CMK (cell line): ENCODE data around the gene WAS.

Experiments
- DNase-seq: peaks from one replicate; pipeline ENCODE4 v3.0.0-alpha.2; 2010; ENCODE audit warnings: low read depth

WAS gene

DNA sequence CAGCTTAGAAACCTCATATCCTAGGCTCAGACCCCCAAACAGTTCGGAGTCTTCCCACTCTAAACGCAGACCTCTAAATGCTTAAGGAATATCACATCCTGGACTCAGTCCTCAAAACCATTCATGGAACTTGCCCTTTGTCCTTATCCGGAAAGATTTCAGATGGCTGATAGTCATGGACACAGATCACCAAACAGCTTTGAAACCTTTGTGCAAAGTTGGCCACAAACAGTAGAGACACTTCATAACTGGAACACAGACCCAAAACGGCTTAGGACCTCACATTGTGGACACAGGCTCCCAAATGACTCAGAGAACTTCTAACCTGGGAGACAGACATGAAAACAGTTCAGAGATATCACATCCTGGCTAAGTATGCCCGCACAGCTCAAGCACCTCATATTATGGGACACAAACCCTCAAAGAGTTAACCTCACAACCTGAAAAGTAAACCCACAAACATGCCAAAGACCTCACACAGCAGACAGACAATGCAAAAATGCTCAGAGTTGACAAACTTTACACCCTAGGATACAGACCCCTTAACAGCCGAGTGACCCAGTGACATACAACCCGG lies 28.4 kb downstream of the WAS start:
- no peak for DNase-seq

DNA sequence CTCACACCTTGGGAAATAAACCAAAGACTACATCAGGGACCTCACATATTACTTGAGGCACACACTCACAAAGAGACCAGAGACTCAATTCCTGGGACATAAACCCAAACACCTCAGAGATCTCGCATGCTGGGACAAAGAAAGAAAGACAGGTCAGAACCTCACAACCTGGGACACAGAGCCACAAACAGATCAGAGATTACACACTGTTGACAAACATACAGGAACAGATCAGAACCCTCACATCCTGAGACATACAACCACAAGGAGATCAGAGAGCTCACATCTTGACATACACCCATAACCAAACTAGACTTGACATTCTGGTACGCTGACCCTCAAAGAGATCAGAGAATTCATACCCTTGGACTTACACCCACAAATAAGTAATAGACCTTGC lies 30.2 kb downstream of the WAS start:
- no peak for DNase-seq

DNA sequence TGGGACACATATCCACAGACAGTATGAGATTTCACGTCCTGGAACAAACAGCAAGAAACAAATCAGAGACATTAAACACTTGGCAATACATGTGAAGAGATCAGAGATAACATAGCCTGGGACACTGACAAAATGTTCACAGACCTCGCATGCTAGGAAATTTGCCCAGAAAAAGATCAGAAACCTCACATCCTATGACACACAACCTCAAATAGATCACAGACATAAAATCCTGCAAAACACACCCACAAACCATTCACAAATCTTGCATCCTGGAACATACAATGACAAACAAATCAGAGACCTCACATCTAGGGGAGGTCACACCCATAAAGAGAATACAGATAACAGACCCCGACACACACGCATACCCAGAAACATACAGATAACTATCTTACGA lies 31.0 kb downstream of the WAS start:
- DNase-seq: no peak

DNA sequence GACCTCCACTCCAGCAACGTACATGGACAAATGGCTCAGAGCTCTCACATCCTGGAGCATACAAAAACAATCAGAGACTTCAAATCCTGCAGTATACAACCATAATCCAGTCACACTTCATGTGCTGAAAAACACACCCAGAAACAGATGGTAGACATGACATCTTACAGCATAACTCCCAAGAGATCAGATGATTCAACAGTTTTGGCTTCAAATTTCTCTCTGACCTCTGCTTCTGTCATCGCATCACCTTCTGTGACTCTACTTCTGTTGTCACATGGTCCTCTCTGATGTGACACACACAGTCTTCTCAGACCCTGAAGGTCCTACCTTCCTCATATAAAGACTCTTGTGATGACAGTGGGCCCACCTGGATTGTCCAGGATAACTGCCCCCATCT lies 31.5 kb downstream of the WAS start:
- no peak for DNase-seq

DNA sequence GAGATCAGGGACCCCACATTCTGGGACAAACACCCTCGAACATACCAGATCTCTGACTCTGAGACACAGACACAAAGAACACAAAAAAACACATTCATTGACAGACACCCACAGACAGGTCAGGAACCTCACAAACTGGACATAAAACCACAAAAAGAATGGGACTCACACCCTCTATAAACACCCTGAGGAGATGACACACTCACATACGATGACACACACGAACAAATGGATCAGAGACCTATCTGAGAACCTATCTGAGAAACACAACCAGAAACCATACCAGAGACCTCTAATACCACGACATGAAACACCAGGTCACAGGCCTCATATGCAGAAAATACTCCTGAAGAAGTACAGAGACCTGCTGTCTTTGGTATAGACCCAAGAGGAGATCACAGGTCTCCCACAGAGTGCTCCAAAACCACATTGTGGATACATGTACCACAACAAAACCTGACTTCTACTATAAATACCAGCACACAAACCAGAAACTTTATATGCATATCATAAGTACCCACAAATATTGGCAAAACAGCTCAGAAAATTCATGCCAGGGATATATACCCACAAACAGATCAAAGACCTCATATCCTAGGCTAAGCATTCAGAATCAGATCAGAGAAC lies 32.4 kb downstream of the WAS start:
- no peak for DNase-seq

DNA sequence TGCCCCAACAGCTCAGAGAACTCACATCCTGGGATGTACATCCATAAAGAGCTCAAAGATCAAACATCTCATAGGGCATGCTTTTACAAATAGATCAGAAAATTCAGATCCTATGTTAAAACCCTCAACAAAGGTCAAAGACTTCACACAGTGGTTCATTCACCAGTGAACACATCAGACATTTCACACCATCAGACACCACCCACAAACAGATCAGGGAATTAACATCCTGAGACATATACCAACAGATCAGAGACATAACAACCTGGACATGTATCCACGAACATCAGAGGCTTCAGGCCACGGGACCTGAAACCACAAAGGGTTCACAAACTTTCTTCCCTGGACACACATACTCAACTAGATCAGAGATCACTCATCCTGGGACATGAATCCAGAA lies 36.4 kb downstream of the WAS start:
- DNase-seq: no peak

DNA sequence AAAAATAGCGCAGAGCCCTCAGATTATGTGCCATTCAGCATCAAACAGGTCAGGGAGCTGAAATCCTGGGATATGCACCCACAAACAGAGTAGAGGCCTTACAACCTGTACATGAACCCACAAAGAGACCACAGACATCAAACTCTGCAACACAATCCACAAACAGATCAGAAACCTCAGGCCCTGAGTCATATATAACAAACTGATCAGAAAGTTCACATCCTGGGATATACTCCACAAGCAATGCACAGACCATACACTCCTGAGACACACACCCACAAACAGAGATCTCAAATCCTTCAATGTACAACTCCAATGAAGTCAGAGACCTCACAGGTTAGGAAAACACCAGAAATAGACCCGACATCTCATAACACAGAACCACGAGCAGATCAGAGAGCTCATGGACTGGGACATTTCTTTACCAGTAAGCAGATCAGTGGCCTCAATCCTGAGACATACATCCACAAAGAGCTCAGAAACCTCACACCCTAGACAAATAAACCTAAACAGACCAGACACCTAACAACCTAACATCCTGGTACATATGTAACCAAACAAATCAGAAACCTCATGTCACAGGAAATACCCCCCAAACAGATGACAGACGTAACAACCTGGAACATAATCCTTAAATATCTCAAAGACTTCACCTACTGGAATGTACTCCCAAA lies 37.1 kb downstream of the WAS start:
- DNase-seq: no peak

DNA sequence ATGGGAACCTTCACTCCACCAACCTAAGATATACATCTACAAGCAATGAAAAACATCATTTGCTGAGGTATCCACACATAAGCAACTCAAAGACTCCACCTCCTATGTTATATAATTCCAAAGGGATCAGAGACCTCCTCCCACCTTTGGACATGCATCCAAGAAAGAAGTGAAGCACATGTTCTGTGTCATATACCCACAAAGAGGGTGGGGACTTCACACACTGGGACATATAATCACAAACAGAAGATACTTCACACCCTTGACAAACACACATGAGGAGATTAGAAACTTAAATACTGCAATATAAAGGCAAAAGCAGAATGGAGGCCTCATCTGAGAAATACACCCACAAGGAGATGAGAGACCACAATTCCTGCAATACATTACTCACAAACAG lies 38.3 kb downstream of the WAS start:
- DNase-seq: no peak

DNA sequence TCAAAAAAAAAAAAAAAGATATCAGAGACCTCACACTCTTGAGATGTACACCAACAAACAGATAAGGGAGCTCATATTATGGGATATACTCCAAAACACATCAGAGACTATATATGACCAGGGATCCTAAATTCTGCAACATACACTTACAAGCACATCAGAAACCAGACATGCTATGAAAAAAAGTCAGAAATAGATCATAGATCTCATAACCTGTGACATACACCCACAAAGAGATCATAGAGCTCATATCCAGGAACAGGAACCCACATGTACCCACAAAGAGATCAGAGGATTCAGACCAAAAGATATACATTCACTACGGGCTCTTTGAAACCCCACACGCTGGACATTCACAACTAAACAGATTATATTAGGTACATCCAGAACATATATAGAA lies 43.0 kb downstream of the WAS start:
- no peak for DNase-seq

DNA sequence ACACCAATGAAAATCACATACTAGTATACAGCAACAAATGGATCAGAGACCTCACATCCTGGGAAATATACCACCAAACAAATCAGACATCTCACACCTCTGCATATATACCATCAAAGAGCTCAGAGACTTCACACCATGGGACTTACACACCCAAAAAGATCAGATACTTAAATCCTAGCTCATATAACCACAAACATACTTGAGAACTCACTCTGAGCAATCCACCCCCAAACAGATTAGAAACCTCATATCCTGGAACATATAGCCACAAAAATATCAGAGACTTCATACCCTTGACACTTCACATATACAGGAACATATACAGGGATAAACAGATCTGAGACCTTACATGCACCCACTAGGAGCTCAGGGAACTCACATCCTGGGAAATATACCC lies 45.1 kb downstream of the WAS start:
- no peak for DNase-seq

DNA sequence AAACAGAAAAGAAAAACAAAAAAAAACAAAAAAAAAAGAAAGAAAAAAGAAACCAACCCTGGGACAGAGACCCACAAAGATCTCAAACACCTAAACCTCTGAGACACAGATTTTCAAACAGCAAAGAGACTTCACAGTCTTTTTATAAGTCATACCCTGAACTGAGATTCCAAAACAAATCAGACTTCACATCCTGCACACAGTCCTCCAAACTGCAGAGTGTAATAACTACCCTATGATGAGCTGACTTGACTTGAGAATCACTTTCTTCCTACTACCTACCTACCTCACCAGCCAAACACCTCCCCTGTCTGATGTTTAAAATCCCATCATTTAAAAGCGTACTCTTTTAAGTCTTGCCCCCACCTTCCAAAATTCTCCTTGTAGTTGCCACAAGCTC lies 52.7 kb downstream of the WAS start:
- DNase-seq: no peak

DNA sequence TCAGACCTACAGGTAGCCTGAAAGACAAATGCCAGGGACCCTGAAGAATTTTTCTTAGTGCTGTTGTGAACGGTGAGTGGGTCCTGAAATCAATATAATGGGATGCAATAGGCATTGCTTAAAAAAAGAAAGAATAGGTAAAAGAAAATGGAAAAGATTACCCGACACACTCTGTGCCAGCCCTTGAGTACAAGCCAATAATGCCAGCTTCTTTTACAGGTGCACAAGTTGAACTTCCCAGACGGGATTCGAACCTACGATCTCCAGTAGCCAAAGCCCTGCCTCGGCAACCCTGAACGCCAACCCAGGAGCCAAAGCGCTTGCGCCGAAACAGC lies 53.2 kb downstream of the WAS start:
- DNase-seq: no peak

DNA sequence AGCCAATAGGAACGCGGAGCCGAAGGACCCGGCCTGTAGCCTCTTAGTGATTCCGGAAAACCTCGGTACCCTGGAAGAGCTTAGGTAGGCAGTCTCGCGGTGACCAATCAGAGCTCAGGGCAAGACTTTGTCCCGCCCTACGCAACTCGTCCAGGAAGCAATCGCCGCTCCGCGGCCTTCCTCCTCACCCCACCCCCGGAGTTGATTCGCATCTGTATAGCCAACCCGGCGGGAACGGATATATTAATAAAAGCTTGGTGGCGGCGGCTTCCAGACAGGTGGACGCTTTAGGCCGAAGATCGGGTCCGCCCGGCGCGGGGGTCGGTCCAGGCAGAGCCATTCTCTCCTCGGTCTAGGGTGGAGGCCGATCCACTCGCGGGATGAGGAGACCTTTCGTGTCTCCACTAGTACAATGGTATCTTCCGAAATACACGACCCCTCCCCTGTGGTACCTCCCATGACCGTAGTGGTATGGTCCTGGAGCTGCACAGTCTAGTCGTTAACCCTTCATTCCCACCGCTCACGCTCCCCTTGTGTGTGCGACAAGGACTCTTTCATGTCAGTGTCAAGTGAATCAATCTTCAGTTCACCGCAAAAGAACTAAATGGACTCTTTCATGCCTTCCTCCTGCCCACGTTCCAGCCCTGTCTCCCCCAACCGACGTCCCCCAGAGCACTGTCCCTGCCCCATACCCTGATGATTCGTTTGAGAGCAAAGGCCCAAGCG lies 53.8 kb downstream of the WAS start:
- DNase-seq: peak; percentile 96

DNA sequence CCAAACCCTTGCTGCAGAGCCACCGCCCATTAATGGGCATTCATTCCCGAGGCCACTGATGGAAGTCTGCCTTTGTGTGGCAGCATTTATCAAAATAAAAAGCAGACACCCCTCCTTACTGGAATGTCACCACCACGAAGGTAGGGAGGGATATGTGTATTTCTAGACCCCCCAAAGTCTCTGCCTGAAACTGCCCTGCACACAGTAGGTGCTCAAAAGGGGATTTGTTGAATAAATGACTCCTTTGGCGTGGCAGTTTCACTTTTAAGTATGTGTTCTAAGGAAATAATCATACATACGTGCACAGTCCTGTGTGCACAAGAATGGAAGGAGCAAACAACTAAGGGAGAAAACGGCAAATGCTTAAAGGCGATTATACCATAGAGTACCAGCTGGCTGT lies 54.3 kb downstream of the WAS start:
- DNase-seq: no peak
